HG02642 (cell line): ENCODE results near the gene PROX2.
A peak's percentile ranks its signal among the peaks of the same experiment; 100 is the strongest.

Source experiments
- ATAC-seq: cut with Tn5 transposase; IDR thresholded peaks from one replicate; pipeline ENCODE4 v1.9.1; 2021; ENCODE audit warnings: mild to moderate bottlenecking; ENCODE audit not compliant: unreplicated experiment, poor library complexity

PROX2 gene

GRCh38 chr14:74910556-74910955 is 34.6 kb upstream of the PROX2 start:
- no peak for ATAC-seq

- no peak for ATAC-seq
Observed at GRCh38 chr14:74909911-74910310, 34.0 kb upstream of the PROX2 start.

- ATAC-seq, result no peak
Observed at GRCh38 chr14:74909501-74909900, 33.6 kb upstream of the PROX2 start.

- no peak for ATAC-seq
Observed at GRCh38 chr14:74908861-74909341, 33.0 kb upstream of the PROX2 start.

GRCh38 chr14:74907744-74908143 is 31.8 kb upstream of the PROX2 start:
- ATAC-seq, result no peak

GRCh38 chr14:74906925-74907521 is 31.1 kb upstream of the PROX2 start:
- ATAC-seq, result no peak

- ATAC-seq, result peak; percentile 46
Observed at GRCh38 chr14:74905595-74906142, 29.7 kb upstream of the PROX2 start.

- ATAC-seq, result no peak
Observed at GRCh38 chr14:74904635-74905503, 28.9 kb upstream of the PROX2 start.

GRCh38 chr14:74902941-74903705 is 27.2 kb upstream of the PROX2 start:
- no peak for ATAC-seq

- ATAC-seq, result no peak
Observed at GRCh38 chr14:74898694-74899093, 22.7 kb upstream of the PROX2 start.

GRCh38 chr14:74898083-74898482 is 22.1 kb upstream of the PROX2 start:
- ATAC-seq, result no peak

- no peak for ATAC-seq
Observed at GRCh38 chr14:74897642-74898041, 21.7 kb upstream of the PROX2 start.

GRCh38 chr14:74896400-74896799 is 20.5 kb upstream of the PROX2 start:
- ATAC-seq, result no peak

GRCh38 chr14:74893614-74894091 is 17.7 kb upstream of the PROX2 start:
- peak; percentile 51 for ATAC-seq

- no peak for ATAC-seq
Observed at GRCh38 chr14:74892745-74893144, 16.8 kb upstream of the PROX2 start.

GRCh38 chr14:74891870-74892269 is 15.9 kb upstream of the PROX2 start:
- no peak for ATAC-seq

GRCh38 chr14:74890262-74890661 is 14.3 kb upstream of the PROX2 start:
- no peak for ATAC-seq

- no peak for ATAC-seq
Observed at GRCh38 chr14:74888164-74889158, 12.5 kb upstream of the PROX2 start.

GRCh38 chr14:74886001-74886400 is 10.1 kb upstream of the PROX2 start:
- no peak for ATAC-seq
